ENCODE measurements around the gene SIGMAR1.

The SIGMAR1 gene

DNA sequence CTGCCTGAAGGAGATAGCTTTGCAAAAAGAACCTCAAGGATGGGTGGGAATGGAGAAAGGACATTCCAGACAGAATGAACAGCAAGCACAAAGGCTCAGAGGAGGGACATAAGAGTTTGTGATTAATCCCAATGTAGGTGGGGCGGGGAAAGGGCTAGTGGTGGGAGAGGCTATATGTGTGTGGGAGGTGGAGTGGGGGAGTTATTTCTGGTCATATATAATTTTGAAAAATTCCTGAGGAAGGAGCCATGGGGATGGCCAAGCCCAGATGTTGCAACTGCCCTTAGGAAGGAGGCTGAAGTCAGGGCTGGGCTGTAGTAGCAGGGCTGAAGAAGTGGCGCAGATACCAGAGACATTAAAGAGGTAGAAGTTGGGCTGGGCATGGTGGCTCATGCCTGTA, 38.3 kb upstream of the SIGMAR1 start:
- no peak for DNase-seq (ENCODE audit: low spot score)

DNA sequence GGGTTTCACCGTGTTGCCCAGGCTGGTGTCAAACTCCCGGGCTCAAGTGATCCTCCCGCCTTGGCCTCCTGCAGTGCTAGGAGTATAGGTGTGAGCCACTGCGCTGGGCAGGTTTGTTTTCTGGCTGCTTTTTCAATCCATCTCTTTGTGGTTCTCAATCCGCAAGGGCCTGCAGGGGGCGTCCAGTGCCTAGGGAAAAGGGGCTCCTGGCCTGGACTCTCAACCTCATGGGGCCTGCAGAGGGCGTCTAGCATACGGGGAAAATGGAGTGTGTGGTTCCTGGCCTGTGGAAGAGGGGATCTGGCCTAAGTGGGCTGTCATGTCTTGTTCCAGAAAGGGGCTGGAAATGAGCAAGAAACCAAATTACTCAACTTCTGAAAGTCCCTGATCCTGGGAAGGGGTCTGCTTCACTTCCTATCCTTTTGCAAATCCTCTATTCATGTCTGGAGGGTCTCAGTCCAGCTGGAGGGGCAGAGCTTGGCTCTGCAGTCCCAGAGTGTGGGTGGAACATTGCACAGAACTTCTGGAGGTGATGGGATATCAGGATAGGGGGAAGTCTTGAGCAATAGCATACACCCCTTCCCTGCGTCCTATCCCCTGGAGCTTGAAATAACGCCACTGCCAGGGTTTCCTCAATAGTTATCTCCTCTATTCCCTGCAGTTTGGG, 37.6 kb upstream of the SIGMAR1 start:
- TF ChIP-seq, protein P1, sequence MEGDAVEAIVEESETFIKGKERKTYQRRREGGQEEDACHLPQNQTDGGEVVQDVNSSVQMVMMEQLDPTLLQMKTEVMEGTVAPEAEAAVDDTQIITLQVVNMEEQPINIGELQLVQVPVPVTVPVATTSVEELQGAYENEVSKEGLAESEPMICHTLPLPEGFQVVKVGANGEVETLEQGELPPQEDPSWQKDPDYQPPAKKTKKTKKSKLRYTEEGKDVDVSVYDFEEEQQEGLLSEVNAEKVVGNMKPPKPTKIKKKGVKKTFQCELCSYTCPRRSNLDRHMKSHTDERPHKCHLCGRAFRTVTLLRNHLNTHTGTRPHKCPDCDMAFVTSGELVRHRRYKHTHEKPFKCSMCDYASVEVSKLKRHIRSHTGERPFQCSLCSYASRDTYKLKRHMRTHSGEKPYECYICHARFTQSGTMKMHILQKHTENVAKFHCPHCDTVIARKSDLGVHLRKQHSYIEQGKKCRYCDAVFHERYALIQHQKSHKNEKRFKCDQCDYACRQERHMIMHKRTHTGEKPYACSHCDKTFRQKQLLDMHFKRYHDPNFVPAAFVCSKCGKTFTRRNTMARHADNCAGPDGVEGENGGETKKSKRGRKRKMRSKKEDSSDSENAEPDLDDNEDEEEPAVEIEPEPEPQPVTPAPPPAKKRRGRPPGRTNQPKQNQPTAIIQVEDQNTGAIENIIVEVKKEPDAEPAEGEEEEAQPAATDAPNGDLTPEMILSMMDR (IDR thresholded peaks at IDR 0.05; ENCODE audit: extremely low read depth, insufficient read depth, missing control alignments), result peak; percentile 85
- in situ Hi-C loops (cut with MboI; ENCODE audit: low pct_unique_long_range_greater_than_20kb, low sequenced_read_pairs, unreplicated experiment), result no loop called here
- peak; percentile 75 for DNase-seq (ENCODE audit: low spot score)

More for the DNA sequence above, 38.3 kb upstream of the SIGMAR1 start:
- TF ChIP-seq, protein P1 (IDR thresholded peaks at IDR 0.05; ENCODE audit: extremely low read depth, insufficient read depth, missing control alignments), result no peak
- in situ Hi-C loops (cut with MboI; ENCODE audit: low pct_unique_long_range_greater_than_20kb, low sequenced_read_pairs, unreplicated experiment), result no loop called here

DNA sequence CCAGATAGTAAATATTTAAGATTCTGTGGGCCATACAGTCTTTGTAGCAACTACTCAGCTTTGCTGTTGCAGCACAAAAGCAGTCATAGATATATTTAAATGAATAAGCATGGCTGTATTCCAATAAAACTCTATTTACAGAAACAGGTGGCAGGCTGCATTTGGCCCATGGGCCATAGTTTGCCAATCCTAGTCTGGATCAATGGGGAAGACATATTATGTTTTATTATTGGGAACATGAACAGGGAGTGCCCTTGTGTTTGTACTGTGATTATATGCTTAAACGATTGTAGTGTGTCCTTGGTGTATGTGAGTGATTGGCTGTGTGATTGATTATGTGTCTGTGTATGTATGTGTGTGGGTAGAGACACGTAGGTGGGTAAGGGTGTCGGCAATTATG, 36.9 kb upstream of the SIGMAR1 start:
- in situ Hi-C loops (cut with MboI; ENCODE audit: low pct_unique_long_range_greater_than_20kb, low sequenced_read_pairs, unreplicated experiment), result no loop called here
- no peak for DNase-seq (ENCODE audit: low spot score)
- TF ChIP-seq, protein P1 (IDR thresholded peaks at IDR 0.05; ENCODE audit: extremely low read depth, insufficient read depth, missing control alignments), result no peak

DNA sequence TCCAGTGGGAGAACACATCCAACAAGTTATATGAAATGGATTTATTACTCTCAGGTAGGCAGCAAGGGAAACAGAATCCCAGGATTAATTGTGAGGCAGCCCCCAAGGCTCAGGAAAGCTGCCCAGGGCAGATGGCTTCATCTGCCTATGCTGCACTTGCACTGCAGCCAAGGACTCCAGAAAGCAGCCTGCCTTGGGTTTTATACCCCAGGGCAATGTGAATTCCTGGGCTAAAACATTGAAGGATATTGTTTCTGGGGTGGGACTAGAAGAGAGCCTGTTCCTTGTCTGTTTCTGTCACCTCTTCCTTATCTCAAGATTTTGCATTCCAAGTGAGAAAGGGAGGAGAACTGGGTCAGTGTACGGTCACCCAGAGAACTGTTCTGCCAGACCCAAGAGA, 33.7 kb upstream of the SIGMAR1 start:
- TF ChIP-seq, protein P1 (IDR thresholded peaks at IDR 0.05; ENCODE audit: extremely low read depth, insufficient read depth, missing control alignments), result no peak
- no peak for DNase-seq (ENCODE audit: low spot score)
- in situ Hi-C loops (cut with MboI; ENCODE audit: low pct_unique_long_range_greater_than_20kb, low sequenced_read_pairs, unreplicated experiment), result no loop called here

- no peak for DNase-seq (ENCODE audit: low spot score)
- TF ChIP-seq, protein P1 (IDR thresholded peaks at IDR 0.05; ENCODE audit: extremely low read depth, insufficient read depth, missing control alignments), result no peak
Measured at GRCh38 chr9:34669809-34670562, 32.4 kb upstream of the SIGMAR1 start.

DNA sequence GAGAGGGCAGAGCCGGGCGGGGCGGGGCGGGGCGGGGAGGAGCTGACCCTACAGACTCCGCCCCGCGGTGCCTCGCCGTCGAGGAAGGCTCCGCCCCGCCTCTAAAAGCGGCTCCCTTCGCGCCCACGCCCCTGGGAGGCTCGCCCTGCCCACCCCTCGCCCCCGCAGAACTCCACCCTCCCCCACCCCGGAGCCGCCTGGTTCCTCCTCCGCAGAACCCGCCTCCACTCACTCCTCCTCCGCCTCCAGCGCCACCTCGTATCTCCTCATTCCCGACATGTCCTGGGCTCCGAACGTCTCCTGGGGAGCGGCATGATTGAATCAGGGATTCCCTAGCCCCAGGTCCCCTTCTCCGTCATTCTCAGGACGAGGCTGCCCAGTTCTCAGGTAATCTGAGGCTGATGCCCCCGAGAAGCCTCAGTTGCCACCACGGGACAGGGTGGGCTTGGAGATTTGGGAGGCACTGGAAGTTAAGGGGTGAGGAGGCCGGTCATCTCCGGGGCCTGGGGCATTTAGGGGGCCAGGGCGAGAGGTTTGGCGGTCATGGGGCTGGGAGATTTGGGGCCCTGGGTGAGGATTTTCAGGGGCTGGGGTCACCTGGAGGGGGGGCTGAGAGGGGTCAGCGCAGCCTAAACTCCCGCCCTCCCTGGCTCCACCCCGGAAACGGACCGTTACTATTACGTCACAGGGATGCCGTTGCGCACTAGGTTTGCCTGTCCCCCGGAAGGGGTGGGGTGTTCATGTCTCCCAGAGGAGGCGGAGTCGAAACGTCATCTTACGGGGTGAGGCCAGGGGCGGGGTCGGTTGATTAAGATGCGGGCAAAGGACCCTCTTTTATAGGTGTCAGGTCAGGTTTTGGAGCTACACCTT, 28.0 kb upstream of the SIGMAR1 start:
- in situ Hi-C loops (cut with MboI; ENCODE audit: low pct_unique_long_range_greater_than_20kb, low sequenced_read_pairs, unreplicated experiment), result no loop called here
- peak; percentile 92 for DNase-seq (ENCODE audit: low spot score)
- TF ChIP-seq, protein P1 (IDR thresholded peaks at IDR 0.05; ENCODE audit: extremely low read depth, insufficient read depth, missing control alignments), result no peak

More at GRCh38 chr9:34669809-34670562, 32.4 kb upstream of the SIGMAR1 start:
- in situ Hi-C loops (cut with MboI; ENCODE audit: low pct_unique_long_range_greater_than_20kb, low sequenced_read_pairs, unreplicated experiment), result no loop called here

Measured in GM13977 (cell line).